Measurements from ENCODE around the gene NLRP3.

Gene NLRP3

GRCh38 chr1:247400685-247401084 lies 15.3 kb upstream of the NLRP3 start:
- TF ChIP-seq POLR2AphosphoS5 (IDR thresholded peaks at IDR 0.05; ENCODE audit: low read depth, low read length) (no peak), TAF1 (IDR thresholded peaks at IDR 0.05; ENCODE audit: borderline replicate concordance, low read depth, low read length) (no peak), POLR2A (IDR thresholded peaks at IDR 0.05; ENCODE audit: low read depth, low read length) (no peak)
- no peak for FAIRE-seq
- DNase-seq (ENCODE audit: insufficient read length): no peak

- no peak for FAIRE-seq
- no peak for DNase-seq (ENCODE audit: insufficient read length)
- no peak for TF ChIP-seq POLR2AphosphoS5 (IDR thresholded peaks at IDR 0.05; ENCODE audit: low read depth, low read length)
Observed at GRCh38 chr1:247401310-247402119, 14.5 kb upstream of the NLRP3 start.

DNA sequence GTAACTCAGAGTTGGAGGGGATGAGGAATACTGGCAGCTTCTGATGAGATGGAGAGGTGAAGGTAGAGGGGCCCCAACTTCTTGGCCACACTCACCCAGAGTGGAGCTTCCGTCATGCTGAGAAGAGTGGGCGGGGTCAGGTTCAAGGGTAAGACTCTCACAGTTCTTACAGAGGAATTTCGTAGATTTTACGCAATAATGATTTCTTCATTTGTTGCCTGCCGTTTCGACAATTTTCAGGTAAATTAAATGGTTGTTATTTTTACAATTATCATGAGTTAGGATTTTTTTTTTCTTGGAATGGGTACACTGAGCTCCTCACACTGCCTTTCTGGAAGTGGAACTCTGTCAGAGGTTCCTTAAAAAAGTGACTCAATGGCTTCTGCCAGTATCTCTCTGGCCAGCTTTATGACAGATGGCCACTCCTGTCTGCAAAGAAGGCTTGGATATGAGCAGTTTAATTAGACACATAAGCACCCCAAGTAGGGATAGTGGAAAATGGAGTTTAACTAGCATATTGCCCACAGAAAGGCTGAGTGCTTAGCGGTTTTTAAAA lies 13.8 kb upstream of the NLRP3 start:
- no peak for FAIRE-seq
- no peak for TF ChIP-seq POLR2AphosphoS5 (IDR thresholded peaks at IDR 0.05; ENCODE audit: low read depth, low read length)
- TF ChIP-seq POLR2A (IDR thresholded peaks at IDR 0.05; ENCODE audit: low read depth, low read length): no peak
- no peak for TF ChIP-seq TAF1 (IDR thresholded peaks at IDR 0.05; ENCODE audit: borderline replicate concordance, low read depth, low read length)
- DNase-seq (ENCODE audit: insufficient read length): no peak

DNA sequence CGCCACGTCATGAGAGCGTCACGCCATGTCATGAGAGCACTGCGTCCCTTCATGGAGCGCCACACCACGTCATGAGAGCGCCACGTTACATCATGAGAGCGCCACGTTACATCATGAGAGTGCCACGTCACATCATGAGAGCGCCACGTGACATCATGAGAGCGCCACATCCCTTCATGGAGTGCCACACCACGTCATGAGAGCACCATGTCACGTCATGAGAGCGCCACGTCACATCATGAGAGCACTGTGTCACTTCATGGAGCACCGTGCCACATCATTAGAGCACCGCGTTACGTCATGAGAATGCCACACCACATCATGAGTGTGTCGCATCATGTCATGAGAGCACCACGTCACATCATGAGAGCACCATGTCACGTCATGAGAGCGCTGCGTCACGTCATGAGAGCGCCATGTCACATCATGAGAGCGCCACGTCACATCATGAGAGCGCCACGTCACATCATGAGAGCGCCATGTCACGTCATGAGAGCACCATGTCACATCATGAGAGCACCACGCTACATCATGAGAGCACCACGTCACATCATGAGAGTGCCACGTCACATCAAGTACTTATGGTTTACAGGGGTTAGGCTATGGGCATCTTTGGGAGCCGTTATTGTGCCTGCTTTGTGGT lies 9.8 kb upstream of the NLRP3 start:
- peak; percentile 60 for FAIRE-seq
- TF ChIP-seq POLR2A (IDR thresholded peaks at IDR 0.05; ENCODE audit: low read depth, low read length): no peak
- no peak for TF ChIP-seq POLR2AphosphoS5 (IDR thresholded peaks at IDR 0.05; ENCODE audit: low read depth, low read length)
- no peak for TF ChIP-seq TAF1 (IDR thresholded peaks at IDR 0.05; ENCODE audit: borderline replicate concordance, low read depth, low read length)
- no peak for DNase-seq (ENCODE audit: insufficient read length)

- no peak for TF ChIP-seq TAF1 (IDR thresholded peaks at IDR 0.05; ENCODE audit: borderline replicate concordance, low read depth, low read length)
- TF ChIP-seq POLR2A (IDR thresholded peaks at IDR 0.05; ENCODE audit: low read depth, low read length): no peak
- no peak; the same call in 1 of the 2 replicates for TF ChIP-seq POLR2AphosphoS5 (IDR thresholded peaks at IDR 0.05; ENCODE audit: low read depth, low read length)
- peak; percentile 38 for DNase-seq (ENCODE audit: insufficient read length)
- FAIRE-seq: peak; percentile 90
Observed at GRCh38 chr1:247407180-247407616, 8.8 kb upstream of the NLRP3 start.

GRCh38 chr1:247408100-247408499 lies 7.9 kb upstream of the NLRP3 start:
- FAIRE-seq: no peak
- TF ChIP-seq TAF1 (IDR thresholded peaks at IDR 0.05; ENCODE audit: borderline replicate concordance, low read depth, low read length) (no peak), POLR2A (IDR thresholded peaks at IDR 0.05; ENCODE audit: low read depth, low read length) (no peak), POLR2AphosphoS5 (IDR thresholded peaks at IDR 0.05; ENCODE audit: low read depth, low read length) (no peak)
- DNase-seq (ENCODE audit: insufficient read length): no peak

DNA sequence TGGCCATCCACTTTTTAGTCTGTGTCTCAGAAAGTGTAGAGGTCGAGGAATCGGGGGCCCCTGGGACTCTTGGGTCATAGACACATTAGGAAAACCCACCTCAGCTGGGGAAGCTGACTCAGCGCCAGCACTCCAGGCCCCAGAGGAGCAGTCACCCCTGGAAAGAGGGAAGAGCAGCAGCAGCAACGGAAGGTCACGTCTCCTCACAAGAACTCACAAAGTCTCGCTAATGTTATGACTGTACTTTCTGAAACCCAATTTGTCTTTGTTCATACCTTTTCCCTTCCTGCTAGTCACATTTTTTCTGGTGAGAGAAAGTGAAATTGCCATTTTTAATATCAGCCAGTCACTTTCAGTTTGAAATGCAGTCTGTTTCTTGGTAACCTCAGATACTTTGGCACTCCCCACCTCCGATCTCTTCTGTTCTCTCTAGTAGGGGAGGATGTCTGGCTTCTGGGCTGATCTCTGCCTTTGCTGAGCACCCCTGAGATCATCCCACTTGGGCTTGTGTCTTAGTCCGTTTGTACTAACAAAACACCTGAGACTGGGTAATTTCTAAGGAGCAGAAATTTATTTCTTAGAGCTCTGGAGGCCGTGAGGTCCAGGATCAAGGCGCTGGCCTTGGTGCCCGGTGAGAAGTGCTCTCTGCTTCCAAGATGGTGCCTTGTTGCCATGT lies 6.0 kb upstream of the NLRP3 start:
- DNase-seq (ENCODE audit: insufficient read length): peak; percentile 61
- peak; percentile 87 for FAIRE-seq
- TF ChIP-seq POLR2AphosphoS5 (IDR thresholded peaks at IDR 0.05; ENCODE audit: low read depth, low read length): peak; percentile 31; the same call in 1 of the 2 replicates
- no peak for TF ChIP-seq POLR2A (IDR thresholded peaks at IDR 0.05; ENCODE audit: low read depth, low read length)

- FAIRE-seq (no peak), DNase-seq (ENCODE audit: insufficient read length) (no peak)
- TF ChIP-seq POLR2AphosphoS5 (IDR thresholded peaks at IDR 0.05; ENCODE audit: low read depth, low read length) (no peak), POLR2A (IDR thresholded peaks at IDR 0.05; ENCODE audit: low read depth, low read length) (no peak), TAF1 (IDR thresholded peaks at IDR 0.05; ENCODE audit: borderline replicate concordance, low read depth, low read length) (no peak)
Observed at GRCh38 chr1:247411621-247412327, 4.2 kb upstream of the NLRP3 start.

GRCh38 chr1:247417831-247418230 lies 1.9 kb downstream of the NLRP3 start:
- no peak for FAIRE-seq
- DNase-seq (ENCODE audit: insufficient read length): no peak
- TF ChIP-seq POLR2AphosphoS5 (IDR thresholded peaks at IDR 0.05; ENCODE audit: low read depth, low read length) (no peak), POLR2A (IDR thresholded peaks at IDR 0.05; ENCODE audit: low read depth, low read length) (no peak)

- TF ChIP-seq POLR2A (IDR thresholded peaks at IDR 0.05; ENCODE audit: low read depth, low read length) (no peak), TAF1 (IDR thresholded peaks at IDR 0.05; ENCODE audit: borderline replicate concordance, low read depth, low read length) (no peak), POLR2AphosphoS5 (IDR thresholded peaks at IDR 0.05; ENCODE audit: low read depth, low read length) (no peak)
- DNase-seq (ENCODE audit: insufficient read length): no peak
- FAIRE-seq: no peak
Observed at GRCh38 chr1:247419336-247419735, 3.4 kb downstream of the NLRP3 start.

DNA sequence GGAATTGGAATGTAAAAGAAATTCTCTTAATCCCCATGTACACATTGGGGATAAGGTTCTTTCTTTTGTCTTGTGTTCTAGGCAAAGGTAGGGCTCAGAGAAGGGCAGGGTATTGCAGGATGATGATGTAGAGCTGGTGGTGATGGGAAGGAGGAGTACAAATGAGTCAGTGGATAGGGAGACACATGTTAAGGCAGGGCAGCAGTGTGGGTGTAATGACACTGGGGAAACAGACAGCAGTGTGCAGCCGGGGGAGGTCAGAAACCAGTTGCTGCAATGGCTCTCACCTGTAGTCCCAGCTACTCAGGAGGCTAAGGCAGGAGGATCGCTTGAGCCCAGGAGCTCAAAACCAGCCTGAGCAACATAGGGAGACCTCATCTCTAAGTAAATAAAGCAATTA lies 5.1 kb downstream of the NLRP3 start:
- FAIRE-seq: no peak

More for the DNA sequence above, 5.1 kb downstream of the NLRP3 start:
- no peak for DNase-seq (ENCODE audit: insufficient read length)
- TF ChIP-seq POLR2A (IDR thresholded peaks at IDR 0.05; ENCODE audit: low read depth, low read length) (no peak), TAF1 (IDR thresholded peaks at IDR 0.05; ENCODE audit: borderline replicate concordance, low read depth, low read length) (no peak), POLR2AphosphoS5 (IDR thresholded peaks at IDR 0.05; ENCODE audit: low read depth, low read length) (no peak)
